SIG-M5 (cell line): ENCODE measurements around the gene POLR1D.
"Not testable (repeated sequence)": the region's sequence is repeated elsewhere in the genome, so short reads cannot be mapped to it uniquely, and the experiment has no call there.

ENCODE experiments used
- DNase-seq: peaks from one replicate; lab custom pipeline; 2025; lab: John Stamatoyannopoulos, UW

POLR1D gene

DNA sequence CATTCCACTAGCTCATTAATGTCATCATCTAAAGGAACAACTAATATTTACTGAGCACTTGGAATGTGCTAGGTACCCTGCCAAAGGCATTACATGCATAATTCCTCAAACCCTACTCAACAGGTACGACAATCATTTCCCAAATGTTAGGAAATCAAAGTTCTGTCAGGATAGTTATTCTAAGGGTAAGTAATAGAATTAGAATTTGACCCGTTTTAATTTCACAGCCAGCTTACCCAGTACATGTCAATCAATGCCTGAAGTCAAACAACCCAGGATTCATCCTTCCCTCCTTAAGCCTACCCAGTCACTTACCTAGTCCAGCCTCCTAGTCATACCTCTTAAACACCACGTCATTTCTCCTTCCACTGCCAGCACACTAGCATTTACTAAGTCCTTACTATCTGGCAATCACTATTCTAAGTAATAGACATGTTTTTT lies 3.8 kb upstream of the POLR1D start:
- DNase-seq, result no peak

DNA sequence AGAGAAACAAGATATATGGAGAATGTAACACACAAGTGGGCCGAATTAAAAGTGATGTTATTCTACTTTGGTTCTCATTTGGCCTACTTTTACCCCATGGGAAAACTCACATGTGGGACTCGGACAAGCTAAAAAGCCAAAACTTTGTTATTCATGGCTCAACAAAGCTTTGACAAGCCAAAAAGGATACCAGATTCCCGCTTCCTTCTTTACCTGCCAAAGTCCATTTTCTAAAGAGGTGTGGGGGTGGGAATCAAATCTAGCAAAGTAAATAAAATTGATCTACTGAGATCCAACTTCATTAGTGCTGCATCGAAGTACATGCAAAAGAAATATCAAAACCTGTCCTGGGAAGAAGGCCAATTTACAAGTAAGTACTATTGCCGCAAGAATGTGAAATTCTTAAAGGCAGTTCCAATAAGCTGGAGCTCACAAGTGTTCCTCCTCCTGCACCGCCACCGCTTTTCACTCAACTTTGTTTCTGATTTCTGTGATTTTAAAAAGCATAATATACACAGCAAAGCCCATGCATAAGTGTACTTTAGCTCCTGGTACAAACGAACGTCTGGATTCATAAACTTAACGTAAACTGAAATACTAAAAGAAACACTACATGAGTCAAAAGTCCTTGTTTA lies 2.5 kb upstream of the POLR1D start:
- DNase-seq, result no peak

DNA sequence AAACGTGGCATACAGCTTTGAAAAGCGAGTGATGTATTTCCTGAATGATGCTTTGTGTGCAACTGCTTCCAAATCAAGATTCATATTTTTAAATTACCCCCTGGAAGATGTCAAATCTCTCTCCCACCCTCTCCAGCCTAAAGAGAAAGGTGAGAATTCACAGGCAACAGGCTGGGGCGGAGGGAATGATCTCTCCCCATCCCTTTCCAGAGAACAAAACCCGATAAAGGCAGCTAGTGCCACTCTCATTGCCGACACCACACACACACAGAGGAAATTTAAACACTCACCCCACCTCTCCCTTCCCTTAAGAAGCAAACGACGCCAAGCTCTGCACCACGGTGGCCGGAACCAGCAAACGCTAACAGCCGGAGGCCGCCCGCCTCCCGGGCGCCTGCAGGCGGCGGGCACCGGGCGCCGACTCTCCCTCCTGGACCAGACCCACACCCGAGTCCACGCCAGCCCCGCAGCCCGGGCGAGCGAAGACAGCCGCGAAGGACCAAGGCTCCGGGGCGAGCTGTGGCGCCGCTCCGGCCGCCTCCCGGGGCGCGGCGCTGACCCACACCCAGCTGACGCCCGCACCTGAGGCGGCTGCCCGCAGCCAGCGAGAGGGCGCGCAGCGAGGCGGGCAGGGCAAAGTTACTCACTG lies 1.8 kb upstream of the POLR1D start:
- no peak for DNase-seq

DNA sequence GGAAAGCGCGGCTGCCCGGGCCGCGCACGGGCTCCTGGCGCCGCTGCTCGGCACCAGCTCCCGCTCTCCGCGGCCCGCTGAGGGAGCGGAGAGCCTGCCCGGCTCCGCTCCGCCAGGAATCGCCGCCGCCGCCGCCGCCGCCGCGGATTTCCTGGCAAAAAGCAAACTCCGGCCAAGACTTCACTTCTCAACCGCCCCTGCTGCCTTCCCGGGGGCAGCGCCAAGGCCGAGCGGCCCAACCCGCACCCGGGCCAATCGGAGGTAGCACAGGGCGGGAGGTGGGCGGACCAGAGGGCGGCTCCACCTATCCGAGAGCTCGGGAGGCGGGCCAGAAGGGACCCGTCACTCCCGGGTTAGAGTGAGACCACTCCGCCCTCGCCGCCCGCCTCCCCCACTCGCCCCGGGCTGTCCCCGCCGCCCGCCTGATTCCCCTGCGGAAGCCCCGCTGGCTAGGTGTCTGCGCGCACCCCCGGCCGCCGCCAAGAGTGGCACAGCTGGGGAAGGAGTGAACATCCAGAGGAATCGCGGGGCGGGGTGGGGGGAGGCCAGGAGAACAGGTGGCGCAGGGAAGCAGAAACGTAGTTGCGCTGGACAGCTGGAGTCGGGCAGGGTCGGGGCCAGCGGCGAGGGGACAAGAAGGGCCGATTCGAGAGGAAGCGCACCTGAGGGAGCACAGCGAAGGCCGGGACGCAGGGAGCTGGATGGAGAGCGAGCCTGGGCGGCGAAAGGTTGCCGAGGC lies 1.1 kb upstream of the POLR1D start, which contains the start of gene LNX2:
TSS of gene LNX2 (minus strand) at position 153 of the 739 bp plus-strand sequence. CDS start 38,826 bp downstream, outside the sequence.
- peak; percentile 81 for DNase-seq

DNA sequence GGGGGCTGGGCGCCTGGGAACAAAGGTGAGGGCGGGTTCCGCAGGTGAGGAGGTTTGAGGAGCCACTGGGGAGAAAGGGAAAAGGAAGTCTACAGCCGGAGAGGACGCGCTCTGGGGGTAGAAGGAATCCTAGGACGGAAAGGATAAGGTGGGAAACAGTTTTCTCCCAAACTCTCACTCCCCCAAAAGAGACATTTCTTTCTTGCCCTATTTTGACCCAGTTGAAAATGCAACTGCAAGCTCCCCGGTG lies 651 bp upstream of the POLR1D start:
- no peak for DNase-seq

DNA sequence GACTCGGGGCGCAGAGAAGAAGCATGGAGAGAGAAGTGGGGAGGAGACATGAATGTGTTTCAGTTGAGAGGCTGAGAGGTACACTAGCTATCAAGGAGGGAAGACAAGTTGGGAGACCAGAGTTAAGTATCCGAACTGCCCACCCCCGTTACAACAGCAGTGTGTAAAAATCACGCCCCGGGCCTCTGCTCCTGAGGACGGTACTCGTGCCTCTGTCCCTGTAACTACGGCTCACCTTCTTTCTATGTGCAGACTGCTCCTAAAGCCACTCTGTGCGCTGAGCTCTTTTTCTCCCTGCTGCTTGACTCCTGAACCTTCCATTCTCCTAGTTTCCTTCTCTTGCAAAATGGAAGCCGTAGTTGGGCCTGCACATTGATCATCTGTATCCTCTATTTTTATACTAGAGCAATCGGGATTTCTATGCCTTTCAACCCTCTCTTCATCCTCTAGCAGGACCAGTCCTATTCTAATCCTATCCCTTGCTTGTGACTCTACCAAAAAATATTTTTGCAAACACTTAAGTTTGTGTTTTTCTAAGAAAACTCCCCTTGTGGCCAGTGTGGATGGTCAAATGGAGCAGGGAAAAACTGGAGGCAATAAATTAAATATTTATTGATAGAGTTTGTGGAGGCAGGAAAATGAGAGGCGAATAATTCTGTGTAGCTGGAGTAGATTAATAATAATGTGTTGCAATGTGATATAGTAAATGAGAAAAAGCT lies 569 bp downstream of the POLR1D start:
- DNase-seq, result no peak

DNA sequence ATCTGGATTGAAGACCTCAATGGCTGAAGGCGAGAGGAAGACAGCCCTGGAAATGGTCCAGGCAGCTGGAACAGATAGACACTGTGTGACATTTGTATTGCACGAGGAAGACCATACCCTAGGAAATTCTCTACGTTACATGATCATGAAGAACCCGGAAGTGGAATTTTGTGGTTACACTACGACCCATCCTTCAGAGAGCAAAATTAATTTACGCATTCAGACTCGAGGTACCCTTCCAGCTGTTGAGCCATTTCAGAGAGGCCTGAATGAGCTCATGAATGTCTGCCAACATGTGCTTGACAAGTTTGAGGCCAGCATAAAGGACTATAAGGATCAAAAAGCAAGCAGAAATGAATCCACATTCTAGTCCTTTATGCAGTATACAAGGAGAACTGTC lies 1.2 kb downstream of the POLR1D start:
- no peak for DNase-seq

DNA sequence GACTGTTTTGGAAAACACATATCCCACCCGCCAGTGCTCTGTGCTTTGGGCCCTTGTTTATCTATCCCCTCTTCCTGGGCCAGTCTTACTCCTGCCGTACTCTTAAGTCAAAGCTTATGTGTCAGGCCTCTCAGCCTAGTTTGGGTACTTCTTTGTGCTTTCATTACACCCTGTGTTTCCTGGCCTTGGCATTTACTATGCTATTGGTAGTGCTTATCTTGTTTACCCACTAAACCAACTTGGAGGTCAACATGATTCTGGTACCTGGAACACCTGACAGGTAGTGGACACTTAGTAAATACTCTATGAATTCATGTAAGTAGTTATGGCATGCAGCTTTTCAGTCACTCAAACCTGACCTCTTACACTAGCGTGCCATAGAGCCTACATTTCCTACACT lies 2.4 kb downstream of the POLR1D start:
- DNase-seq, result no peak

DNA sequence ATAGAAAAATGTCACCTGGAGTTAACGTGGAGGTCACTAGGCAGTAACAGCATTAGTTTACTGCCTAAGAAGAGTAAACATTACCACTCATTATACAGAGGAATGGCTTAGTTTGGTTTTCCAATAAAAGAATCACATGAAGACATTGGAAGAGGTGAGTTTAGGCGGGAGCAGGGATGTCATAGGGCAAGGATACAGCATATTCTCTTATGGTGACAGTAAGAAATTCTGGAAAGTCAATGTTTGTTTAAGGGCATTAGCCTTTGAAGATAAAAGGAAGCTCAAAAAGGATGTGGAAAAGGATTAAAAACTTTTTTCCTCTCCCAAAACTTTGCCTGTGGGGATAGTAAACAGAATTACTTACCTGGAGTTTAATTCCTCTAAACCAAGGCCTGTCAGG lies 4.1 kb downstream of the POLR1D start:
- no peak for DNase-seq

DNA sequence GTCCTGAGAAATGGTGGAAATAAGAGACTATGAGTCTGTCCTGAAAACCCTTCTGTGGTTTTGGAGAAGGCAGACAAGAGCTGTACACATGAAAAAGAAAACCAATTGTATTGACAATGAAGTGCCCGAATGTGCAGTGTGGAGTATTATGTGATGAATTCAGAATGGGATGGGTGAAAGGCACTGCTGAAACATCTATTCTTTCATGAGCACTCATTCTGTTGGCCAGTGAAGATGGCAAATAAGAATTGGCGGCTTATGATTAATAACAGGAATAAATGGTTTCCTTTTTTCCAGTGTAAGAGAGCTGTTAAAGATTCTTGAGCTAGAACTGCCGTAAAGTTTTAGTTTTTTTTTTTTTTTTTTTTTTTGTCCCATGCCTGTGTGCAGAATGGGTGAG lies 5.7 kb downstream of the POLR1D start:
- no peak for DNase-seq

DNA sequence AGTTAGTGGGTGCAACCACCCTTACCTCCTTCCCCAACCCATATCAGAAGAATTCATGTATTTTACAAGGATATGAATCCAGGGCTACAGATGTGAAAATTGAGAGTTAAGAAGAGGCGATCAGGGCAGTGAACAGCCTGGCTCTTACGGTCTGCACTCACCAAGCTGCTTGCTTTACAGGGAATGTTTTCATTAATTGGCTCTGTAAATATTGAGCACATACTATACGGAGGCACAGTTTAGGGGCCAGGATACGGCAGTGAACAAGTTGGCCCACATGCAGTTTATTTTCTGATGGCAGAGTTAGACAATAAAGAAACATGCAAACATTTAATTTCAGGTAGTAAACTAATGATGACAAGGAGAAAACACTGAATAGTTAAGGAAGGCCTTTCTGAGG lies 6.4 kb downstream of the POLR1D start:
- no peak for DNase-seq

DNA sequence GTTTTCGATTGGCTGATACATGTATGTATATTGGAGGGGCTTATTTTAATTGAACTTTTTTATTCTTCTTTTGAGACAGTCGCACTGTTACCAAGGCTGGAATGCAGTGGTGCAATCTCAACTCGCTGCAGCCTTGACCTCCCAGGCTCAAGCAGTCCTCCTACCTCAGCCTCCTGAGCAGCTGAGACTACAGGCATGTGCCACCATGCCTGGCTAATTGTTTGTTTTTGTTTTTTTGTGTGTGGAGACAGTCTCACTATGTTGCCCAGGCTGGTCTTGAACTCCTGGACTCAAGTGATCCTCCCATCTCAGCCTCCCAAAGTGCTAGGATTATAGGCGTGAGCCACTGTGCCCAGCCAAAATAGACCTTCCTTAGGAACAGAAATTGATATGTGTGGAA lies 7.1 kb downstream of the POLR1D start:
- DNase-seq, result not testable (repeated sequence)

DNA sequence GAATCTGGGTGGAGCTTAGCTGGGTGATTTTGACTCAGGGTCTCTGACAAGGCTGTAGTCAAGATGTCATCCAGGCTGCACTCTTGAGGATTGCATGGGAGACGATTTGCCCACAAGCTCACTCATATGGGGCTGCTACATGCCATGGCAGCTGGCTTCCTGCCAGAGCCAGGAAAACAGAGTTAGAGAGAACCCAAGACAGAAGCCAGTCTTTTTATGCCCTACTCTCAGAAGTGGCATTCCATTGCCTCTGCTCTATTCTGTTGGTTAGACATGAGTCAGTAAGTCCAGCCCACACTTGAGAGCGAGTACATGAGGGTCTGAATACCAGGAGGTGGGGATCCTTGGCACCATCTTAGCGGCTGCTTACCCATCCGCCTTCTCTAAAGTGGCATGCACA lies 9.5 kb downstream of the POLR1D start:
- no peak for DNase-seq

DNA sequence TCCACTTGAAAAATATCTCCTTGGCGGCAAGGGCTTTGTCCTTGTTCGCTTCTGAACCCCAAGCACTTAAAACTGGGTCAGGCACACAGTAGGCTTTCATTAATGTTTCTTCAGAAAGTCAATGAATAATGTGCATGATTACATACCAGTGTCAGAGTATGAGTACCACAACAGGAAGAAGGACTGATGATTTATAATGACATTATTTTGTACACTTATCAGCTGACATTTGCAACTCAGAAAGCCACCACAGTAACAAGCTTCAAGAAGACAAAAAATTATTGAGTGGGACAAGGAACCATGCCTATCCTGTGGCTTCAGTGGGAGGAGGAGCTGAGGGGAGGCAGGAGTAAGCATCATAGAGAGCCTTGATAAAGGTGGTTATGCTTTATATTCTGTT lies 10.0 kb downstream of the POLR1D start:
- no peak for DNase-seq

DNA sequence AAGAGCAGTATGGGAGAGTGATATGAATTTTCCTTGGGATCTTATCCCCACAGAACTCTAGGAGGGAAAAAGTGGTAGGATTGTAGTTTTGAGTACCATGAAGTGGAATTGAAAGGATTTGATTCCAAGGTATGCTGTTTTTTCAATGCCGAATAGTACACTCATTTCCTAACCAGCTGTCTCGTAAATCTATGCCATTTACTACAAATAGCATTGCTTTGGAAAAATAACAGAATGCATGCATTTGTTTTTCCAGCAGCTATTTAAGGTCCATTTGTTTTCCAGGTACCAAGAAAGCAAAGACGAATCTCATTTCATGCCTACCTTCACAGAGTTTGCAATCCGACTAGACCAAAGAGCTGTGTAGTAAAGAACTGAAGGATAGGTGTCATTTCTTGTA lies 10.5 kb downstream of the POLR1D start:
- DNase-seq, result no peak

DNA sequence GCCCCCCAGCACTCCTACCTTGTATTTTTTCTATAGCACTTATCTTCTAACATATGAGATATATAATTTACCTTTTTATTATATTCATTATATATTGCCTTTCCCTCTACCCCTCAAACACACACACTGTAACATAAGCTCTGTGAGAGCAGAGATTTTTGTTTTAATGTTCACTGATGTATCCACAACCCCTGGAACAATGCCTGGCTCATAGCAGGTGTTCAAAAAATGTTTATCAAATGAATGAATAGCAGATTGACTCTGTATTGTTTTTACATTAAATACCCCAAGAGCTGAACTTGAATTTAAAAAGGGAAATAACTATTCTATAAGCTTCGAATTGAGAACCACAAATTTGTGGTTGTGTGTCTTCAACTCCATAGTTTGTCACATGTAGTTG lies 11.0 kb downstream of the POLR1D start:
- DNase-seq, result no peak

DNA sequence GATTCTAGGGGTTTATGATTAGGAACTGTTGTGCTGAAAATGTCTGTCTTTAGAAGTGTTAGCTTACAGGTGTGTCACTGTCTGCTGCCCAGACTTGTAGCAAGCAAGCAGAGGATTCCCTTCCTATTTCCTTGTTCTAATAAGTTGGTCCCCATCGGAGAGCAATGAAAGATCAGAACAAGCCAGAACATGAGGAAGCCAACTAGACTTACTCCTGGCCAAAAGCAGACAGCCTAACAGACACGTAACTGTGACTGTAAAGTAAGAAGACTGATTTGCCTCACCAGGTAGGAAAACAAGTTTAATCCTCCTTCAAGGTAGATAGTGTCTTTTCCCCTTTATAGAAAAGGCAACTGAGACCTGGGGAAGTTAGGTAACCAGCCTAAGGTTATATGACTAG lies 12.5 kb downstream of the POLR1D start:
- DNase-seq, result no peak

DNA sequence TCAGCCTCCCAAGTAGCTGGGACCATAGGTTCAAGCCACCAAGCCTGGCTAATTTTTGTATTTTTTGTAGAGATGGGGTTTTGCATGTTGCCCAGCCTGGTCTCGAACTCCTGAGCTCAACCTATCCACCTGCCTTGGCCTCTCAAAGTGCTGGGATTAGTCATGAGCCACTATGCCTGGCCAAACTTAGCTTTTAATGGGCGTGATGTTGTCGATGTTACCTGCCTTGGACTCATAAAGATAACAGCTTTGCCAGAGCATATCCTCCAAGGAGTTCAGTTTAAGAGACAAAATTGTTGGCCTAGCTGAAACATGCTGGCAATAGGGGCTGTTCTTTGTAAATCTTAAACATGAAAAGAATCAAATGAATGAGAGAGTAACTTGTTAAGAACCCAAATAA lies 13.1 kb downstream of the POLR1D start:
- no peak for DNase-seq

DNA sequence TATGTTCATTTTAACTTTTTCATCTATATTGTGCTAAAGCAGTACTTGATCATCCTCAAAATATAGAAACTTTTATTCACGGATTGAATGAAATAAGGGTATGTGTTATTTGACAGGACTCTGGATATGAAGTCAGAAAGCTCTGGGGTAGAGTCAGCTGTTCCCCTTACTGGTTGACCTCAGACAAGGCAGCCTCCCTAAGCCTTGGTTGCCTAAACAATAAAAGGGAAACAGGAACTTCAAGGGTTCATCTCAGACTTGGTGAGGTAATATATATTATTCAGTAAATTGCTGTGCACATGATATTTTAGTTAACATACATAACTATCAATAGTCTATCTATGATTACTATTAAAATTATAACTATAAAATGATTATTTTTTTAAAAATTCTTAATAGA lies 13.6 kb downstream of the POLR1D start:
- peak; percentile 67 for DNase-seq

DNA sequence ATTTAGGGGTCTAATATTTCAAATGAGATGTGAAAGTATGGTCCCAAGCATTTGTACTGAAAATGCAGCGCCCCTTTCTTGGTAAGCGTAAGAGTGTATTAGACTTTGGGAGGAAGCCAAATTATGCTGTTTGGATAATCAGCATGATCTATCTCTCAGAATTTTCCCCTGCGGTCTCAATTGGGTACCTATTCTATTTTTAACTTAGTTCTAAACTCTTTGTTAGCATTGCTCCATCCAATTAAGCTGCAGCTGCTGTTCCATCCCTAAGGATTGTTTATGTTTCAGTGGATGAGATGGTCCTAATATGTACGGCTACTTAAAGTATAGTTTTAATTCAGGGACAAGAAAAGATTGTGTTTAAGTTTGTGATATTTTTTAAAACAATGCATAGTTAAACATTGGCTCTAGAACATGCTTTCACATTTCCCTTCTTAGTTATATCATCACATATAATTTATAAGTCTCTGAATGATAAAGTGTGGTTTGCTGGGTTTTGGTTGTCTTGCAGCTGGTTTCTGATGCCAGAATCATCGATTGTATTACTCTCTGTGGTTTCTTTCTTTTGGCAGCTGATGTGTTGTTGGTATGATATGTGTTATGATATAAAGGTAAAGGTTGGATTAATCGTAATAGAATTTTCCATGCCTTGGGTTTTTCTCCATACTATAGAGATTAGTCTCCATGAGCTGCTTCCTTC lies 15.0 kb downstream of the POLR1D start:
- DNase-seq, result no peak

DNA sequence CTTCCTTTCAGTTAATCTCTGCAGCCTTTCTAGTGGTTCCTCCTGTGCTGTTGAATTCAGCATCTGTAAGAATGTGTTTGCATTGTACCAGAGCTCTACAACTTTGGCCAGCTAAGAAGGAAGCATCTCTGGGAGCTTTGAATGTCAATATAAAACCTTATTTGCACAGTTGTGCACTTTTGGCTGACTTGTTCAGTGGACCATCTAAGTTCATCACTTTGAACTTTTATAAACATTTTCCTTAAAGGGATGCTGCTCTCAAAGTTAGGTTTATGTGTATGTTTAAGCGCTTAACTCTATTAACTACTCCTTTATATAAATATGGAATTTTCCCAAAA lies 15.6 kb downstream of the POLR1D start:
- no peak for DNase-seq

DNA sequence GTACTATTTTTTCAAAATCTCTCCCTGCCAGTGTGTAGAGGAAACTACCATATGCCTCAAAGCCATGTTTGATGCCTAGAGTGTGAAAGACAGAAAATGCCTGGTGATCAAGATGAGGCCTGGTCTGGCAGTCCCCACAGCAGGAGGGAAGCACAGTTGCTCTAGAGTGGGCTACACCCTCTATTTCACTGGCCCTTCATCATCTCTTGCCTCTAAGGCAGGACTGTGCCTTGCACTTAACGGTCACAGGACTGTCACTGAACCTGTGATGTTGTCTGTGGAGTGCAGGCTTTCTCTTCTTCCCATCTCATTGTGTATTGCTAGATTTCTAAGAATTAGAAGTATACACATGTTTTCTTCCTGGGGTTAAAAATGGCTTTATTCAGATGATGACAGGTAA lies 16.3 kb downstream of the POLR1D start:
- no peak for DNase-seq

DNA sequence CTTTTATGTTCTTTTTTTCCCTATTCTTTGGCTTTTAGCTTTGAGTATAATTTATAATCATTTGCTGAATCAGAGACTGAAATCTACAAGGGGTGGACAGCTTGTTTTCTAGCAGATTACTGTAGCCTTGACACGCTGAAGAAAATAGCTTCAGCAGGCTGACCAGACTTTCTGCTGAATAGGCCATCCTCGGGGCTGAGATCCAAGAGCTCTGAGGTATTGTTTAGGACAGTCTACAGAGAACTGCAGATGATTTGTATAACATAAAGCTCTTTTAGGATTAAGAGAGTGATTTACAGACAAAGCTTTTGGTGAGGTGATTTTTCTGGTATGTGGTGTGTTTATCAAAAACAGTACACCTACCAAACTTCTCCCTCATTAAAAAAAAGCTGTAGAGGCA lies 16.8 kb downstream of the POLR1D start:
- no peak for DNase-seq
